Measurements from ENCODE around the gene ZSCAN32. TPM values are rescaled to one million over a fixed set of nuclear protein-coding genes. Genes with fewer than 3 reads are reported as not detected.
A peak's percentile ranks its signal among the peaks of the same experiment; 100 is the strongest.

The ZSCAN32 gene
- total RNA-seq, 1 donor, result 14.8 TPM

- Histone ChIP-seq H3K79me2 (ENCODE audit: insufficient read depth, low read length) (peaks cover 29% of the 10 kb centered on the region), H3K4me3 (ENCODE audit: insufficient read depth, low read length) (no peak overlapping the region), H3K9me3 (ENCODE audit: low read depth, low read length) (no peaks in the 10 kb centered on the region), H3K4me2 (ENCODE audit: insufficient read depth, low read length) (no peak overlapping the region), H4K20me1 (ENCODE audit: insufficient read depth, low read length) (no peaks in the 10 kb centered on the region), H3K36me3 (ENCODE audit: insufficient read depth, low read length) (peaks cover 6% of the 10 kb centered on the region), H3K27me3 (ENCODE audit: insufficient read depth, low read length) (no peaks in the 10 kb centered on the region), H3K4me1 (ENCODE audit: insufficient read depth, low read length) (peaks cover 4% of the 10 kb centered on the region), H3K27ac (ENCODE audit: low read depth, low read length) (no peak overlapping the region), H2AFZ (ENCODE audit: low read length) (no peak overlapping the region)
- DNase-seq (ENCODE audit: insufficient read length, low spot score, missing footprints), result no peak
- no peak for TF ChIP-seq CTCF (IDR thresholded peaks at IDR 0.05; ENCODE audit: extremely low read depth, low read depth, low read length)
Observed at GRCh38 chr16:3439637-3440036, 38.8 kb upstream of the ZSCAN32 start.

DNA sequence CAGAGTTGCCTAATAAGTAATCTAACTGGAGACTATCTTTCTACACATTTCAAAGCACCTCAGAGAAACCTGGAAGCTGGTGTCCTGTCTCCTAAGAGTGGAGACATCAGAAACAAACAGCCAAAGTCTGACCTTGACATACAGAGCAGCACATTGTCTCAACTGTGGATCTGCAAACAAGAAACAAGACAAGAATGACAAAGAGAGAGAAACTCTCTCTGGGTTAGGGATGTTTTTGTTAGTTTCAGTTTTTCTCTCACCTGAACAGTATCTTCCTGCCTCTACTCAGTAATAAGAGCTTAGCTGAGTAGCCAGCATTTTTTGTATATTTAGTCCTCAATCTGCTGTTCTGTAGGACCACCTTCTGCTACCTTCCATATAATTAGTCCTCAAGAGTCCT lies 33.6 kb upstream of the ZSCAN32 start:
- Histone ChIP-seq H3K4me1 (ENCODE audit: insufficient read depth, low read length) (no peaks in the 10 kb centered on the region), H3K4me2 (ENCODE audit: insufficient read depth, low read length) (no peak overlapping the region), H3K27me3 (ENCODE audit: insufficient read depth, low read length) (no peaks in the 10 kb centered on the region), H3K9me3 (ENCODE audit: low read depth, low read length) (no peaks in the 10 kb centered on the region), H3K36me3 (ENCODE audit: insufficient read depth, low read length) (peaks cover 6% of the 10 kb centered on the region), H3K27ac (ENCODE audit: low read depth, low read length) (no peak overlapping the region), H3K79me2 (ENCODE audit: insufficient read depth, low read length) (peaks cover 10% of the 10 kb centered on the region), H4K20me1 (ENCODE audit: insufficient read depth, low read length) (no peaks in the 10 kb centered on the region), H2AFZ (ENCODE audit: low read length) (no peak overlapping the region), H3K4me3 (ENCODE audit: insufficient read depth, low read length) (no peak overlapping the region)
- no peak for TF ChIP-seq CTCF (IDR thresholded peaks at IDR 0.05; ENCODE audit: extremely low read depth, low read depth, low read length)
- DNase-seq (ENCODE audit: insufficient read length, low spot score, missing footprints), result peak; percentile 38

DNA sequence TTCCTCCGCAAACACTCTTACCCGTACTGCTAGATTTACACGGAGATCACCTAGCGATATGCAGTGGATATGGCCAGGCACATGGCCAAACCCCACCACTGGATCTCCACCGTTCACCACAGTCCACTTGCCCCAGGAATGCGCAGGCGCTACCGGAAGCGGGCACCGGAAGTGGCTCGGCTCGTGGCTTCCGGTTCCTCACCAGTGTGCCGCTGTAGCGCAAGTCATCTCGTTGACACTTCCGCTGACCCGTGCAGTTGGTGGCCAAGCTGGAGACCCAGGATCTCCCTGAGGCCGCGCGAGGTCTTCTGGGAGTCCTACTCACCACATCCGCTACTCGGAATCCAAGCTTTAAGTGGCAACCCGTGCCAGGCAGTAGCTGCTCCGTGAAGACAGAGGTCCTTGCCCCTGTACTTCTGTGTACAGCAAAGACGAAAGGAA lies 31.0 kb upstream of the ZSCAN32 start:
- Histone ChIP-seq H2AFZ (ENCODE audit: low read length) (peak overlapping the region; percentile 73), H3K9me3 (ENCODE audit: low read depth, low read length) (no peaks in the 10 kb centered on the region), H3K4me1 (ENCODE audit: insufficient read depth, low read length) (no peaks in the 10 kb centered on the region), H3K4me3 (ENCODE audit: insufficient read depth, low read length) (peak overlapping the region; percentile 49), H4K20me1 (ENCODE audit: insufficient read depth, low read length) (no peaks in the 10 kb centered on the region), H3K79me2 (ENCODE audit: insufficient read depth, low read length) (peaks cover 3% of the 10 kb centered on the region), H3K4me2 (ENCODE audit: insufficient read depth, low read length) (peak overlapping the region; percentile 64), H3K36me3 (ENCODE audit: insufficient read depth, low read length) (peaks cover 5% of the 10 kb centered on the region), H3K27ac (ENCODE audit: low read depth, low read length) (no peak overlapping the region), H3K27me3 (ENCODE audit: insufficient read depth, low read length) (no peaks in the 10 kb centered on the region)
- peak; percentile 45 for DNase-seq (ENCODE audit: insufficient read length, low spot score, missing footprints)
- no peak for TF ChIP-seq CTCF (IDR thresholded peaks at IDR 0.05; ENCODE audit: extremely low read depth, low read depth, low read length)

GRCh38 chr16:3413730-3414379 lies 13.1 kb upstream of the ZSCAN32 start:
- Histone ChIP-seq H3K27me3 (ENCODE audit: insufficient read depth, low read length) (no peaks in the 10 kb centered on the region), H3K4me3 (ENCODE audit: insufficient read depth, low read length) (no peak overlapping the region), H3K27ac (ENCODE audit: low read depth, low read length) (no peak overlapping the region), H4K20me1 (ENCODE audit: insufficient read depth, low read length) (no peaks in the 10 kb centered on the region), H3K9me3 (ENCODE audit: low read depth, low read length) (peaks cover 13% of the 10 kb centered on the region), H3K79me2 (ENCODE audit: insufficient read depth, low read length) (no peaks in the 10 kb centered on the region), H2AFZ (ENCODE audit: low read length) (no peak overlapping the region), H3K36me3 (ENCODE audit: insufficient read depth, low read length) (peaks cover 4% of the 10 kb centered on the region), H3K4me2 (ENCODE audit: insufficient read depth, low read length) (no peak overlapping the region), H3K4me1 (ENCODE audit: insufficient read depth, low read length) (no peaks in the 10 kb centered on the region)
- DNase-seq (ENCODE audit: insufficient read length, low spot score, missing footprints), result no peak
- no peak for TF ChIP-seq CTCF (IDR thresholded peaks at IDR 0.05; ENCODE audit: extremely low read depth, low read depth, low read length)
